Activated T-cell treated with anti-CD3 and anti-CD28 coated beads, Interleukin-2, amount 50 U/mL, for 72 hours (primary cell): Measurements from ENCODE around the gene FANCI. TPM values are rescaled to one million over a fixed set of nuclear protein-coding genes. Genes with fewer than 3 reads are reported as not detected.

Experiments
- ATAC-seq, 2 donors: fragments of 150-1000 bp; cut with Tn5 transposase; replicated peaks in 1 of 2; 2 replicates each; pipeline ENCODE4 v1.10.0; 2021; ENCODE audit warnings: moderate library complexity in 2 of 2, mild to moderate bottlenecking in 1 of 2
- DNase-seq, 2 donors: peaks; one replicate each; pipeline ENCODE4 v3.0.0; 2021 to 2022; ENCODE audit warnings: mixed read lengths in 1 of 2
- H3K27ac Mint-ChIP-seq: one replicate; pipeline ENCODE4 v1.8.0; 2022; ENCODE audit warnings: mild to moderate bottlenecking, moderate library complexity, mixed read lengths
- H3K27me3 Mint-ChIP-seq: one replicate; pipeline ENCODE4 v1.8.0; 2022; ENCODE audit warnings: low read depth, mixed read lengths
- H3K36me3 Mint-ChIP-seq, 2 donors: one replicate each; pipeline ENCODE4 v1.8.0; 2022; ENCODE audit warnings: mixed read lengths in 2 of 2, mild to moderate bottlenecking in 1 of 2; ENCODE audit not compliant: insufficient read depth in 2 of 2
- H3K4me1 Mint-ChIP-seq: one replicate; pipeline ENCODE4 v1.8.0; 2022; ENCODE audit warnings: low read depth, mixed read lengths
- H3K4me3 Mint-ChIP-seq, 2 donors: one replicate each; pipeline ENCODE4 v1.8.0; 2022; ENCODE audit warnings: mild to moderate bottlenecking in 2 of 2, mixed read lengths in 2 of 2, moderate library complexity in 2 of 2
- H3K9me3 Mint-ChIP-seq, 2 donors: one replicate each; pipeline ENCODE4 v1.8.0; 2022; ENCODE audit warnings: mixed read lengths in 2 of 2
- total RNA-seq, 2 donors: library from RNA; stranded (reverse); gene quantifications; one replicate each; pipeline ENCODE4 v1.2.3, GENCODE V29; 2022

FANCI gene
- total RNA-seq, 2 donors from 2014 or later, result 179 to 195 TPM

GRCh38 chr15:89332446-89332845, 88.7 kb downstream of the FANCI start:
- Mint-ChIP-seq H3K4me3 (peak overlapping the region; percentile 78 to 88), H3K4me1 (peaks cover 57% of the 10 kb centered on the region), H3K9me3 (no peaks in the 10 kb centered on the region), H3K27ac (peak overlapping the region; percentile 78), H3K27me3 (no peaks in the 10 kb centered on the region), H3K36me3 (peaks cover 10 to 30% of the 10 kb centered on the region in 2 donors)
- no peak for DNase-seq
- ATAC-seq, result no peak

GRCh38 chr15:89333011-89333860, 89.5 kb downstream of the FANCI start:
- Mint-ChIP-seq H3K4me1 (peaks cover 62% of the 10 kb centered on the region), H3K9me3 (no peaks in the 10 kb centered on the region), H3K27ac (peak overlapping the region; percentile 50), H3K27me3 (no peaks in the 10 kb centered on the region), H3K36me3 (peaks cover 8 to 28% of the 10 kb centered on the region in 2 donors), H3K4me3 (peak overlapping the region; percentile 81 to 88)
- no peak for DNase-seq
- no peak for ATAC-seq

GRCh38 chr15:89333959-89334509, 90.3 kb downstream of the FANCI start:
- Mint-ChIP-seq H3K36me3 (peaks cover 8 to 25% of the 10 kb centered on the region in 2 donors), H3K9me3 (no peaks in the 10 kb centered on the region), H3K27me3 (no peaks in the 10 kb centered on the region), H3K4me3 (peak overlapping the region; percentile 79 to 81), H3K4me1 (peaks cover 63% of the 10 kb centered on the region), H3K27ac (peak overlapping the region; percentile 50)
- DNase-seq (no peak), ATAC-seq (no peak)

GRCh38 chr15:89334510-89335297, 90.9 kb downstream of the FANCI start, which contains the start of gene POLG:
TSS of gene POLG (minus strand) at chr15:89334824. CDS start at chr15:89333754, 1,070 bp downstream.
- Mint-ChIP-seq H3K9me3 (no peaks in the 10 kb centered on the region), H3K4me1 (peaks cover 56% of the 10 kb centered on the region), H3K27me3 (no peaks in the 10 kb centered on the region), H3K36me3 (peaks cover 8 to 22% of the 10 kb centered on the region in 2 donors), H3K4me3 (peak within 1 kb of the TSS; percentile 87 to 89), H3K27ac (peak within 1 kb of the TSS; percentile 100)
- ATAC-seq (peak; percentile 92 to 93), DNase-seq (peak; percentile 99)

- H3K36me3 Mint-ChIP-seq, result peaks cover 7 to 18% of the 10 kb centered on the region in 2 donors
- peak overlapping the region; percentile 87 to 89 for H3K4me3 Mint-ChIP-seq
- no peaks in the 10 kb centered on the region for H3K27me3 Mint-ChIP-seq
- peak overlapping the region; percentile 100 for H3K27ac Mint-ChIP-seq
- no peaks in the 10 kb centered on the region for H3K9me3 Mint-ChIP-seq
- DNase-seq (peak in 1 of 2 donors; percentile 47), ATAC-seq (peak in 1 of 2 donors; percentile 1)
- peaks cover 48% of the 10 kb centered on the region for H3K4me1 Mint-ChIP-seq
Measured at GRCh38 chr15:89335298-89336041, 91.7 kb downstream of the FANCI start.

- Mint-ChIP-seq H3K36me3 (peaks cover 0 to 2% of the 10 kb centered on the region in 2 donors), H3K4me1 (peaks cover 23% of the 10 kb centered on the region), H3K4me3 (no peak overlapping the region), H3K27ac (no peak overlapping the region), H3K27me3 (no peaks in the 10 kb centered on the region), H3K9me3 (no peaks in the 10 kb centered on the region)
- no peak for DNase-seq
- ATAC-seq, result no peak
Measured at GRCh38 chr15:89338036-89338435, 94.3 kb downstream of the FANCI start.

GRCh38 chr15:89340573-89340972, 96.8 kb downstream of the FANCI start:
- H3K4me1 Mint-ChIP-seq, result peaks cover 16% of the 10 kb centered on the region
- H3K9me3 Mint-ChIP-seq, result no peaks in the 10 kb centered on the region
- ATAC-seq (no peak), DNase-seq (no peak)
- no peak overlapping the region for H3K4me3 Mint-ChIP-seq
- H3K27ac Mint-ChIP-seq, result no peak overlapping the region
- peaks cover 6% of the 10 kb centered on the region for H3K27me3 Mint-ChIP-seq
- H3K36me3 Mint-ChIP-seq, result no peaks in the 10 kb centered on the region

GRCh38 chr15:89341316-89342005, 97.7 kb downstream of the FANCI start:
- Mint-ChIP-seq H3K27ac (no peak overlapping the region), H3K4me3 (no peak overlapping the region), H3K27me3 (peaks cover 6% of the 10 kb centered on the region), H3K9me3 (no peaks in the 10 kb centered on the region), H3K36me3 (no peaks in the 10 kb centered on the region), H3K4me1 (peaks cover 11% of the 10 kb centered on the region)
- ATAC-seq (no peak), DNase-seq (no peak)

- Mint-ChIP-seq H3K4me1 (peaks cover 6% of the 10 kb centered on the region), H3K27me3 (peaks cover 6% of the 10 kb centered on the region), H3K36me3 (no peaks in the 10 kb centered on the region), H3K27ac (no peak overlapping the region), H3K9me3 (no peaks in the 10 kb centered on the region), H3K4me3 (no peak overlapping the region)
- ATAC-seq (no peak), DNase-seq (no peak)
Measured at GRCh38 chr15:89342840-89343239, 99.1 kb downstream of the FANCI start.

GRCh38 chr15:89345248-89345647, 101.5 kb downstream of the FANCI start:
- H3K36me3 Mint-ChIP-seq, result no peaks in the 10 kb centered on the region
- no peaks in the 10 kb centered on the region for H3K9me3 Mint-ChIP-seq
- H3K27ac Mint-ChIP-seq, result no peak overlapping the region
- no peak for DNase-seq
- no peak overlapping the region for H3K4me3 Mint-ChIP-seq
- ATAC-seq, result no peak
- H3K4me1 Mint-ChIP-seq, result peaks cover 9% of the 10 kb centered on the region
- peaks cover 6% of the 10 kb centered on the region for H3K27me3 Mint-ChIP-seq

GRCh38 chr15:89346516-89347231, 102.9 kb downstream of the FANCI start:
- H3K27me3 Mint-ChIP-seq, result peaks cover 6% of the 10 kb centered on the region
- no peaks in the 10 kb centered on the region for H3K9me3 Mint-ChIP-seq
- no peaks in the 10 kb centered on the region for H3K36me3 Mint-ChIP-seq
- ATAC-seq (no peak), DNase-seq (no peak)
- no peak overlapping the region for H3K4me3 Mint-ChIP-seq
- peaks cover 9% of the 10 kb centered on the region for H3K4me1 Mint-ChIP-seq
- H3K27ac Mint-ChIP-seq, result no peak overlapping the region
